ENCODE results near the gene MUCL3. TPM values are rescaled to one million over a fixed set of nuclear protein-coding genes. Genes with fewer than 3 reads are reported as not detected.
"Not testable (repeated sequence)": the region's sequence is repeated elsewhere in the genome, so short reads cannot be mapped to it uniquely, and the experiment has no call there.

The MUCL3 gene
- total RNA-seq, 1 experiment from 2014 or later, result not detected

GRCh38 chr6:30910473-30910872 is 30.3 kb upstream of the MUCL3 start:
- DNase-seq (ENCODE audit: low read depth), result not testable (repeated sequence)

GRCh38 chr6:30912746-30913520 is 27.8 kb upstream of the MUCL3 start:
- DNase-seq (ENCODE audit: low read depth), result no peak

DNA sequence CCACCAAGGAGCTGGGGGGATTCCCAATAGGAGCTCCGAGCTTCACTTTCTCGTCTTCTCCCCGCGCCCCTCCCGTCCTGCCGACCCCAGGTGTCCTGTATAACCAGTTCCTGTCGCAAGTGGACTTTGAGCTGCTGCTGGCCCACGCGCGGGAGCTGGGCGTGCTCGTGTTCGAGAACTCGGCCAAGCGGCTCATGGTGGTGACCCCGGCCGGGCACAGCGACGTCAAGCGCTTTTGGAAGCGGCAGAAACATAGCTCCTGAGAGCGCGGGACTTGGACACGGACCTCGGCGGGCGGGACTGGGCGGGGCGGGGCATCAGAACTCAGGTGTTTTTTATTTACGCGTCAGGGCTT is 27.1 kb upstream of the MUCL3 start:
- DNase-seq (ENCODE audit: low read depth), result no peak

DNA sequence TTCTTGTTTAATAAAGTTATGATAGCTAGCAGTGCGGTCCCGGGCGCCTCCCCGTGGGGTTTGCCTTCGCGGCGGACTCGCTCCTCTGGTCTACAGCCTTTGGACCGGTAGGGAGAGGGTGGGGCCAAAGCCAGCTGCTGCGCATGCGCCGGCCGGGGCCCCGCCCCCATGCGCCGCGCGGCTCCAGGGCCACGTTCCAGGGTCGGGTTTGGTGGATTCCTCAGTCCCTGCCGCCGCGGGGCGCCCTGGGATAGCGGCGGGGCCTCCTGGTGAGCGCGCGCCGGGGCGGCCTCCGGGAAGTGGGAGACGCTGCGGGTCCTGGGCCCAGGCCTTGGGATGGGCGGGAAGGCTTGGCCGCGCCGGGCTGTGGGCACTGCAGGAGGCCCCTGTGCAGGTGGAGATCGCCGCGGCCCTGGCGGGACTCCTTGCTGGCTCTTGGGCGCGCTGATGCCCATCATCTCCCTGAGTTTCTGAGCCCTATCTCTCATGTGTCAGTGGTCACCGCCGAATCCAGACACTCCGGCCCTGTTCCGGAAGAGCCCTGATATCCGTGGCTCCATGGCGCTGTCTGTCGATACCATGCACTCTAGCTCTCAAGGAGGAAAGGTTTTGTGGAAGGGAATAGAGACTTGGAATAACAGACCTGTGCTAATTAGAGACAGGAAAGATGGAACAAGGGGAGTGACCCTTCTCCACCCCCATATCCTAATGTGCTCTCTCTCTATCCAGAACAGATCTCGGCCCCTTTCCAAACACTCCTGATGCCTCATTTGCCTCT is 26.5 kb upstream of the MUCL3 start, which contains the start of gene VARS2:
VARS2 (plus strand) TSS at position 163 of the 778 bp plus-strand sequence; CDS start at position 762, 599 bp downstream.
- DNase-seq (ENCODE audit: low read depth), result peak; percentile 96

DNA sequence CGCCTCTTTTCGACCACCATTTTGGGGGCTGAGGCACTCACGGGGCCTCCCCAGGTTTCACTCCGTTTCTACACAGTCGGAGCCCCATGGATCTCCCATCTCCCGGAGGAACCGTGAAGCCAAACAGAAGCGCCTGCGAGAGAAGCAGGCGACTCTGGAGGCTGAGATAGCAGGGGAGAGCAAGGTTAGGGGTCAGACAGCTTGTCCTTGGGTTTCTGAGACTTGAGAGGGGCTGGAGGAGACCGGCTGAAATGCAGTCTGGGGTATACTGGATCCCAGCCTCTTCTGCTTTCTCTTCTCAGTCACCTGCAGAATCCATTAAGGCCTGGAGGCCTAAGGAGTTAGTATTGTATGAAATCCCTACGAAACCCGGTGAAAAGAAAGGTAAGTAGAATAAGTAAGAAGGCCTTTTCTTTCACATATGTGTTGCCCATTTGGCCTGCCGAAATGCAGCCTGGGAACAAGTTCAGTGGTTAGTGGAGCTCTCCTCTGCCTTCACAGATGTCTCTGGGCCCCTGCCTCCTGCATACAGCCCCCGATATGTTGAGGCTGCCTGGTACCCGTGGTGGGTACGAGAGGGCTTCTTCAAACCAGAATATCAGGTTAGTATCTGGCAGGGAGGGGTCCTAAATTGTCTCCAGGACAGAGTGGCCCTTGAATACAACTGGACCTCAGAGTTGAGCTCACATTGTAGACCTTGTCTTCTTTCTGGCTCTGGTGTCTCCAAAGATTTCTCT is 25.8 kb upstream of the MUCL3 start:
- DNase-seq (ENCODE audit: low read depth), result no peak

DNA sequence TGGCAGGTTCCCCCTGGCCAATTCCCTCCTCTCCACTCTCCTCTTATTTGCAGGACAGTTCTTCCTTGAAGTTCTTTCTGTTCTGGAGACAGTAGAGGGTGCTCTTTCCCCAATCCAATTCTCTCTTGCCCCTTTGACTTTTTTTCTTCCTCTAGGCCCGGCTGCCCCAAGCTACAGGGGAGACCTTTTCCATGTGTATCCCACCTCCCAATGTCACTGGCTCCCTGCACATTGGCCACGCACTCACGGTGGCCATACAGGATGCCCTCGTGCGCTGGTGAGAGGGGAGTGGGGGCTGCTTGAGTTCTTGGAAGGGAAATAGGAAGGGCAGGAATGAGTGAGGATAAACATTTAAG is 25.2 kb upstream of the MUCL3 start:
- peak; percentile 66 for DNase-seq (ENCODE audit: low read depth)

- no peak for DNase-seq (ENCODE audit: low read depth)
These were observed 23.7 kb upstream of the MUCL3 start for GRCh38 chr6:30917041-30917440.

DNA sequence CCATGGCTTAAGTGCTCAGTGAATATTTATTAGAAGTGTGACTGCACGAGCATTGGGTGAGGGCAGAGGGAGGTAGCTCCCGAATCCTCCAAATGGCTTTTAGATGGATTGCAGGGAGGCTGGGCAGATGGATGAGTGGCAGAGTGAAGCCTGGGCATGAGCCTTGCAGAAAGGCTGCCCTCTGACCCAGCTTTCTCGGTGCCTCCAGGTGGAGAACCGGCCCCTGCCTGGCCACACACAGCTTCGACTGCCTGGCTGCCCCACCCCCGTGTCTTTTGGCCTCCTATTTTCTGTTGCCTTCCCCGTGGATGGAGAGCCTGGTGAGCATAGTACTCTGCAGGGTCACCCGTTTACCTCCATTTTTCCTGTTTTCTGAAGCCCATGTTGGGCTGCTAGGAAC is 23.3 kb upstream of the MUCL3 start:
- DNase-seq (ENCODE audit: low read depth), result no peak

- DNase-seq (ENCODE audit: low read depth), result no peak
These were observed 22.1 kb upstream of the MUCL3 start for GRCh38 chr6:30918670-30919069.

DNA sequence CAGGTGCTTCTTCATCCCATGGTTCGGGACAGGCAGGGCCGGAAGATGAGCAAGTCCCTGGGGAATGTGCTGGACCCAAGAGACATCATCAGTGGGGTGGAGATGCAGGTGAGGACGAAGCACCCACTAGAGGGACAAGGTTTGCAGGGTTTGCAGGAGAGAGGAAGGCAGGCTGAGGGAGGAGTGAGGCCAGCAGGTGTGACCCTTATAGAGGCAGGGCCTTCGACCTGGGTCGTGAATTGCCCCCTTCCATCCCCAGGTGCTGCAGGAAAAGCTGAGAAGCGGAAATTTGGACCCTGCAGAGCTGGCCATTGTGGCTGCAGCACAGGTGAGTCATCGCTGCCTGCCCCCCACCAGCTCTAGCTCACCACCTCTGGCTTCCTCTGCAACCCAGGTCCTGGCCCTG is 18.3 kb upstream of the MUCL3 start:
- peak; percentile 39 for DNase-seq (ENCODE audit: low read depth)

DNA sequence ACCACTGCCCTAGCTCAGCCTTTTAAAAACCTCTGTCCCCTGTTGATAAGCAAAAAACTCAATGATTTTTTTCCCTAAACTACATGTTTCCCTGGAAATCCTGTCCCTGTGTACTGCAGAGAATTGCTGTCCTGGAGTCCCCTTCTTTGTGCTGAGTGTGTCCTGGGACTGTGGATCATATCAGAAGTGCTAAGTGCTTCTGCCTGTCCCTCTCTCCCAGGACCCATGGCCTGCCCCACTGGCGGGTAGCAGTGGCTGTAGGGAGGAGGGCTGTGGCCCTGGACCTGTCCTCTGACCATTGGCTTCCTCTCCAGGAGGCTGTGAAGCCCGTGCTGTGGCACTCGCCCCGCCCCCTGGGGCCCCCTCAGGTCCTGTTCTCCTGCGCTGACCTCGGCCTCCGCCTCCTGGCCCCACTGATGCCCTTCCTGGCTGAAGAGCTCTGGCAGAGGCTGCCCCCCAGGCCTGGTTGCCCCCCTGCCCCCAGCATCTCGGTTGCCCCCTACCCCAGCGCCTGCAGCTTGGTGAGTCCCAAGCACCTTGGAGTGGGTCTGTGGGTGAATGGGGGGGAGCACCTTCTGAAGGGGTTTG is 16.6 kb upstream of the MUCL3 start:
- not testable (repeated sequence) for DNase-seq (ENCODE audit: low read depth)

GRCh38 chr6:30926644-30927043 is 14.1 kb upstream of the MUCL3 start:
- DNase-seq (ENCODE audit: low read depth), result no peak

DNA sequence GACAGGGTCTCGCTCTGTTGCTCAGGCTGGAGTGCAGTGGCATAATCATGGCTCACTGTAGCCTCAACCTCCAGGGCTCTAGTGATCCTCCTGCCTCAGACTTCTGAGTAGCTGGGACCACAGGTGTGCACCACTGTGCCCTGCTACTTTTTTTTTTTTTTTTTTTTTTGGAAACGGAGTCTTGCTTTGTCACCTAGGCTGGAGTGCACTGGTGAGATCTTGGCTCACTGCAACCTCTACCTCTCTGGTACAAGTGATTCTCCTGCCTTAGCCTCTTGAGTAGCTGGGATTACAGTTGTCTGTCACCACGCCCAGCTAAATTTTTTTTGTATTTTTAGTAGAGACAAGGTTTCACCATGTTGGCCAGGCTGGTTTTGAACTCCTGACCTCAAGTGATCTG is 13.7 kb upstream of the MUCL3 start:
- DNase-seq (ENCODE audit: low read depth), result not testable (repeated sequence)

DNA sequence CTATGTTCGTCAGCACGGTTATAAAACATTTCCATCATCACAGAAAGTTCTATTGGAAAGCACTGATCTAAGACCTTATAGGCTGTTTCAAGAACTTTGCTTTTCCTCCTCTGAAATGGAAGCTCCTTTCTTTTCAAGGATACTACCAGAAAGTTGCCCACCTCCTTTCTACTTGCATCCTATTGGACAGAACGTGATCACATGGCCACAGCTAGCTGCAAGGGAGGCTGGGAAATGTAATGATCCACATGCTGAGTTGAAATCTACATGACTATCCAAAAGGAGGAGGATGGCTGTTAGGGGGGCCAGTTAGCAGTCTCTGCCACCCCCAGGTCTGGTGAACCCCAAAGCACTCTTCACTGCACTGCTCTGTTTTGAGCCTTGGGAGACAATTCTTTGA is 12.1 kb upstream of the MUCL3 start:
- no peak for DNase-seq (ENCODE audit: low read depth)

DNA sequence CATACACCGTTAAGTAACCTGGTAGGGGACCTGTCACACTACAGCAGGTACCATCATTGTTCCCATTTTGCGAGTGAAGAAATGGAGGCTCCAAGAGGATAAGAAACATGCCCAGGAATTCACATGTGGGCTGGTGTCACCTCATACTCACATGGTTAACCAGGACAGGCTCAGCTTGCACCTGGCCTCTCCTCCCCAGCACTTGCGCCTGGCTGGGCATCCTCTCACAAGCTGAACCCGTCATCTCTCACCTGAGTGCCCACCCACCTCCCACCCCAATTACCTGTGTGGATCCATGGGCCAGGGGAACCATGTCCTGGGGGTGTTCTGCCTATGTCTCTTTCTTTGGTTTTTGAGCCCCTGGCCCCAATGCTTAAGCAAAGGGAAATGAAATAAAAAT is 10.3 kb upstream of the MUCL3 start:
- no peak for DNase-seq (ENCODE audit: low read depth)

GRCh38 chr6:30931272-30931671 is 9.5 kb upstream of the MUCL3 start:
- DNase-seq (ENCODE audit: low read depth), result no peak

DNA sequence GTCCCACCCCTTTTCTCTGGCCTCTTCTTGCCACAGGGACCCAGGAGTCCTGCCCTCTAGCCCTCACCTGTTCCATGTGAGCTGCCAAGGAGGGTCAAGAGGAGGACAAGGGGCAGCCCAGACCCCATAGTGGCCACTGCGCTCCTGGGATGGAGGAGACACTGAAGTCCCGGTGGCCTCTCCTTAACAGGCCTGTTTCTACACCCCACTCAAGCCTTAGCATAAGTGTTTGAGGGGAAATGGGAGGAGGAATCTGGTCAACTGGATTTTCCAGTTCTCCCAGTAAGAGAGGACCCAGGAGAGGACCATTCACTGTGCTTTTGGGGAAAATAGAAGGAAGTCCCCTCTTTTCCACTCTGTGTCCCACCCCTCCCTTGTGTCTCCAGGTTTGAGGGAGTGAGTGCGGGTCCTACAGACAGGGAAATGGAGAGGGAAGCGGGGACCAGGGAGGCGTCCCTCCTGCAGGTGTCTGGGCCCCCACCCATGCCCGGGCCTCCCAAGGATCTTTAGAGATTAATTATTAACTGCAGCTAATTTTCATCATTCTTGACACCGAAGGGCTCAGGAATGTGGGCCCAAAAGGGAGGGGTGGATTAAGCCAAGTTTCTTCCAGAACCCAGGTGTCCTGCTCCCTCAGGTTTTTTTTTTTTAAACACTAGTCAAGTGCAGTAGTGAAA is 8.7 kb upstream of the MUCL3 start, which contains the start of gene SFTA2:
SFTA2 (minus strand) TSS at position 202 of the 677 bp plus-strand sequence; CDS start at position 128, 74 bp downstream.
- DNase-seq (ENCODE audit: low read depth), result no peak

DNA sequence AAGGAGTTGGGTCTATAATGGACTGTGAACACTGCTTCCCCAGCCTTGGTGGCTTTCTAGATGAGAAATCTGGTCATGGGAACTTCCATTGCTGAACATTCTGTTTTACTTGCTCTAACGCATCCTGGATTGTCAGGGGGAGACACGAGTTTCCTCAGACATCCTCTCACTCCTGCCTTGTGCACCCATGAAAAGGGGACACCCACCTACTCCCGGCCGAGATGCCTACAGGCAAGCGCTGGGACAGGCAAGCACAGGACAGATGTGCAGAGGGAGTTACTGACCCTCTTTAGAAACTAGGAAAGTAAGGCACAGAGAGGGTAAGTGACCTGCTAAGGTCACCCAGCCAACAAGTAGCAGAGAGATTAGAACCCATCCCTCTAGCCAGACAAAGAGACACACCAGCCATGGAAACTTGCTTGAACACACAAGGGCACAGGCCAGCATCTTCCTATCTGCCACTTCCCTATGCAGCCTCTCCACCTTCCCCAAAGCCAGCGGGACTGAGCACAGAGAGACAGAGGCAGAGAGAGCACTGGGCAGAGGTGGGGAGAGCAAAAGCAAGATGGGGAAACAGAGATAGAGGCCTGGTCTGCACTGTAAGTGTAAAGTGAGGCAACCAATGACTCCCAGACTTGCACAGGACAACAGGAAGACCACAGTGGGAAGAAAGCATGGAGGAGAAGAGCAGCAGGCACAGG is 8.0 kb upstream of the MUCL3 start:
- no peak for DNase-seq (ENCODE audit: low read depth)

DNA sequence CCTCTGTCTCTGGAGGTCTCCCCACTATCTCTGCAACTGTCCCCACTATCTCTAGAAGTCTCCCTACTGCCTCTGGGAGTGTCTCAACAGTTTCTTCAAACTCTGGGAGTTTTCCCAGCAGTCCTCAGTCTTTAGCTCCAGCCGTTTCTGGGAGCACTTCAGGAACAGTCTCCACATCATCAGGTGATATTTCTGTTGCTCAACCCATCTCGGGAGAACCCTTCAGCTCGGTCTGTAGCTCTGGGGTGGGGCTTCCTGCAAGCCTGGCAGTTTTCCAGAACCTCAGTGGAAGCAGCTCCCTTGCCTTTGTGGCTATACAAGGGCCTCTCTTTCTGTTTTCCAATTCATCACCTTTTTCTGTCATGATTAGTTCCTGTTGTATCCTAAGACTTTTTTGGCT is 5.8 kb upstream of the MUCL3 start:
- no peak for DNase-seq (ENCODE audit: low read depth)

- no peak for DNase-seq (ENCODE audit: low read depth)
These were observed 3.5 kb upstream of the MUCL3 start for GRCh38 chr6:30937265-30937664.

DNA sequence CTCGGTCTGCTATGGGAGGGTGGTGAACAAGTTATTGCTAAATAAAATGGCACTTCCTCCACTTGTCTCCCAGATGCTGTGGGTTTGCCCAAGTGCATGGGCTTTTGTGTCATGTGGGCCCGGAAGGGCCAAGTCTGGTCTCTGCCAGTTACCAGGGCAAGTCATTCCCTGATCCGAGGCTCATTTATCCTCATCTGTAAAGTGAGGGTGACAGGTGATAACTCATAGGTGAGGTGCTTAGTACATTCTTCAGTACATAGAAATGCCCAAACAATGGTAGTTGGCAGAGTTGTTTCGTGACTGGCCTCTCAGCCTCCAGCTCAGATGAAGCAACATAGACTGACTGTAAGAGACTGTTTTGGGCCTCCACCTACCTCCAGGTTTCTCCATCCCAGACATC is 2.0 kb upstream of the MUCL3 start:
- no peak for DNase-seq (ENCODE audit: low read depth)
